SU-DHL-6 (cell line): ENCODE data around the gene FUBP1.
"Not testable (repeated sequence)": the region's sequence is repeated elsewhere in the genome, so short reads cannot be mapped to it uniquely, and the experiment has no call there.

Experiments
- H2AFZ ChIP-seq: fragments of 200-600 bp; sonication (generic); 2 replicates; pipeline ENCODE4 v1.6.1; 2014; ENCODE audit warnings: low read depth, mild to moderate bottlenecking, moderate library complexity, mixed read lengths, antibody characterized with exemption, low read length; ENCODE audit not compliant: severe bottlenecking
- H3F3A ChIP-seq: fragments of 200-600 bp; shearing (Covaris generic); 2 replicates; pipeline ENCODE4 v1.6.0; 2016; ENCODE audit warnings: antibody characterized with exemption, mild to moderate bottlenecking; ENCODE audit not compliant: insufficient read depth
- H3K27ac ChIP-seq: fragments of 200-600 bp; sonication (generic); 2 replicates; pipeline ENCODE4 v1.5.1; 2016; ENCODE audit warnings: low read depth, mild to moderate bottlenecking, low read length, moderate library complexity, mixed read lengths
- H3K27me3 ChIP-seq: fragments of 200-600 bp; sonication (generic), shearing (Covaris generic); 2 replicates; pipeline ENCODE4 v1.6.0; 2014; ENCODE audit warnings: mild to moderate bottlenecking, low read length
- H3K36me3 ChIP-seq: fragments of 200-600 bp; sonication (generic); 2 replicates; pipeline ENCODE4 v1.6.1; 2014; ENCODE audit warnings: mild to moderate bottlenecking, low read length, mixed read lengths
- H3K4me2 ChIP-seq: fragments of 300-600, 200-600 bp; shearing (Covaris generic), sonication (generic); 2 replicates; pipeline ENCODE4 v1.6.0; 2014; ENCODE audit warnings: low read length, low read depth, mild to moderate bottlenecking; ENCODE audit not compliant: poor library complexity, severe bottlenecking
- H3K4me3 ChIP-seq: fragments of 200-600 bp; sonication (generic); 2 replicates; pipeline ENCODE4 v1.5.1; 2014; ENCODE audit warnings: antibody characterized with exemption, low read length, mild to moderate bottlenecking, mixed read lengths; ENCODE audit not compliant: insufficient read depth, poor library complexity, severe bottlenecking
- H3K79me2 ChIP-seq: fragments of 200-600 bp; sonication (generic); 2 replicates; pipeline ENCODE4 v1.6.1; 2014; ENCODE audit warnings: mild to moderate bottlenecking, low read length, moderate library complexity; ENCODE audit not compliant: insufficient read depth
- H3K9ac ChIP-seq: fragments of 200-600 bp; sonication (generic); 2 replicates; pipeline ENCODE4 v1.7.0; 2014; ENCODE audit warnings: mild to moderate bottlenecking, low read length
- H3K9me2 ChIP-seq: fragments of 200-600 bp; sonication (generic); replicated peaks from 2 replicates; pipeline ENCODE4 v1.6.1; 2014; ENCODE audit warnings: low read length; ENCODE audit not compliant: insufficient read depth
- H3K9me3 ChIP-seq: fragments of 200-600 bp; sonication (generic); 2 replicates; pipeline ENCODE4 v1.6.1; 2014; ENCODE audit warnings: low read length, mixed read lengths; ENCODE audit not compliant: insufficient read depth
- H4K20me1 ChIP-seq: fragments of 200-600 bp; sonication (generic); 2 replicates; pipeline ENCODE4 v1.6.1; 2014; ENCODE audit warnings: low read depth, mild to moderate bottlenecking, antibody characterized with exemption, low read length, moderate library complexity, mixed read lengths
- EZH2phosphoT487 ChIP-seq: fragments of 200-600 bp; sonication (generic), shearing (Covaris generic); conservative IDR thresholded peaks from 2 replicates; pipeline ENCODE4 v1.6.1; 2018; ENCODE audit warnings: mild to moderate bottlenecking, antibody characterized with exemption, low read length, moderate library complexity, mixed read lengths
- TF ChIP-seq, protein P1 (sequence below): fragments of 200-600 bp; sonication (generic); IDR thresholded peaks from one replicate; pipeline ENCODE4 v1.5.1; 2017; ENCODE audit warnings: antibody characterized with exemption, mild to moderate bottlenecking, low read length, moderate library complexity; ENCODE audit not compliant: insufficient read depth, poor library complexity, severe bottlenecking

The FUBP1 gene, protein sequence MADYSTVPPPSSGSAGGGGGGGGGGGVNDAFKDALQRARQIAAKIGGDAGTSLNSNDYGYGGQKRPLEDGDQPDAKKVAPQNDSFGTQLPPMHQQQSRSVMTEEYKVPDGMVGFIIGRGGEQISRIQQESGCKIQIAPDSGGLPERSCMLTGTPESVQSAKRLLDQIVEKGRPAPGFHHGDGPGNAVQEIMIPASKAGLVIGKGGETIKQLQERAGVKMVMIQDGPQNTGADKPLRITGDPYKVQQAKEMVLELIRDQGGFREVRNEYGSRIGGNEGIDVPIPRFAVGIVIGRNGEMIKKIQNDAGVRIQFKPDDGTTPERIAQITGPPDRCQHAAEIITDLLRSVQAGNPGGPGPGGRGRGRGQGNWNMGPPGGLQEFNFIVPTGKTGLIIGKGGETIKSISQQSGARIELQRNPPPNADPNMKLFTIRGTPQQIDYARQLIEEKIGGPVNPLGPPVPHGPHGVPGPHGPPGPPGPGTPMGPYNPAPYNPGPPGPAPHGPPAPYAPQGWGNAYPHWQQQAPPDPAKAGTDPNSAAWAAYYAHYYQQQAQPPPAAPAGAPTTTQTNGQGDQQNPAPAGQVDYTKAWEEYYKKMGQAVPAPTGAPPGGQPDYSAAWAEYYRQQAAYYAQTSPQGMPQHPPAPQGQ

DNA sequence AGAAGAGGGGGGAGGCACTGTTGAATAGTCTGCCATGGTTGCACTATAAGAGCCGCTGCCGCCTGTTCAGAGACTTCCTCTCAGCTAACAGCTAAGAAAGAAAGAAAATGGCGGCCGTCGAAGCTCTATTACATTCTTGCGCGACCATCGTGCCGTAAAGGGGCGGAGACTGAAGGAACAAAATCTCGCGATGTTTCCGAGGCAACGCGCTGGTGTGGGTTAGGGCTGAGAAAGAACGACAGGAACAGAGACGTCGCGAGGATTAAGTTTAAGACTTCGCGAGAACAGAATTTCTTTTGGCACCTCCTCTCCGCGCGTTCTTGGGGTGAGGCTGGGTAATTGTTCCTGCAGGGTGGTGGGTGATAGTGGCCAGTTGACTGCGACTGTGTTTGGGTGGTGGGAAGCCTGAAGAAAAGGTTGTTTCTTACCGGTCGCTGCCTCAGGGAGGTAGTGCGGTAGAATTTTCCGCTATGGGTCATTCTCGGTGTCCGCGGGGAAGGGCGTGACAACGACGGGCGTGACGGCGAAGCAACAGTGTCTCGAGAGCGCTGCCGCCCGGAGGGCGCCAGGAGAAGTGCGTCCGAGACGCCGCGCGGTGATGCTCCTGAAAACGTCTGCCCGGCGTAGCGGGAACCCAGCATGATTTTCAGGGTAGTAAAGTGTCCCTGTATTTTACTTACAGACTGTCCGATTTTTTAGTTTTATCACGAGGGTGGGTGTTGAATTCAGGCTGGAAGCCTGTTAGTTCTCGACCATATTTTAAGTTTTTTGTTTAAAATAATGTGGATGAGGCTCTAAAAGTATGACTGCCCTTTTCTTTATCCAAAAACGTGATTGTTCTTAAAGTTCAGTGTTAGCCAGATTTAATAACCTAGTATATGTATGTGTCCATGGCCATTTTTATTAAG, at the start of gene FUBP1:
TSS of gene FUBP1 (minus strand) at position 104 of the 908 bp plus-strand sequence. CDS start at position 36, 68 bp downstream.
- H3K36me3 ChIP-seq, result peaks cover 42% of the 10 kb centered on the region
- H3K9me3 ChIP-seq, result no peaks in the 10 kb centered on the region
- peak within 1 kb of the TSS; percentile 93 for H3K27ac ChIP-seq
- peak within 1 kb of the TSS; percentile 87 for H3K4me3 ChIP-seq
- no peaks in the 10 kb centered on the region for H3K27me3 ChIP-seq
- peaks cover 3% of the 10 kb centered on the region; the same call in 1 of the 2 replicates for H3F3A ChIP-seq
- H4K20me1 ChIP-seq, result peaks cover 40% of the 10 kb centered on the region
- H2AFZ ChIP-seq, result peak within 1 kb of the TSS; percentile 8
- peaks cover 86% of the 10 kb centered on the region for H3K79me2 ChIP-seq
- TF ChIP-seq EZH2phosphoT487, result no peak
- TF ChIP-seq, protein P1, sequence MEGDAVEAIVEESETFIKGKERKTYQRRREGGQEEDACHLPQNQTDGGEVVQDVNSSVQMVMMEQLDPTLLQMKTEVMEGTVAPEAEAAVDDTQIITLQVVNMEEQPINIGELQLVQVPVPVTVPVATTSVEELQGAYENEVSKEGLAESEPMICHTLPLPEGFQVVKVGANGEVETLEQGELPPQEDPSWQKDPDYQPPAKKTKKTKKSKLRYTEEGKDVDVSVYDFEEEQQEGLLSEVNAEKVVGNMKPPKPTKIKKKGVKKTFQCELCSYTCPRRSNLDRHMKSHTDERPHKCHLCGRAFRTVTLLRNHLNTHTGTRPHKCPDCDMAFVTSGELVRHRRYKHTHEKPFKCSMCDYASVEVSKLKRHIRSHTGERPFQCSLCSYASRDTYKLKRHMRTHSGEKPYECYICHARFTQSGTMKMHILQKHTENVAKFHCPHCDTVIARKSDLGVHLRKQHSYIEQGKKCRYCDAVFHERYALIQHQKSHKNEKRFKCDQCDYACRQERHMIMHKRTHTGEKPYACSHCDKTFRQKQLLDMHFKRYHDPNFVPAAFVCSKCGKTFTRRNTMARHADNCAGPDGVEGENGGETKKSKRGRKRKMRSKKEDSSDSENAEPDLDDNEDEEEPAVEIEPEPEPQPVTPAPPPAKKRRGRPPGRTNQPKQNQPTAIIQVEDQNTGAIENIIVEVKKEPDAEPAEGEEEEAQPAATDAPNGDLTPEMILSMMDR, result peak; percentile 46
- H3K9me2 ChIP-seq, result no peaks in the 10 kb centered on the region
- H3K9ac ChIP-seq, result peak within 1 kb of the TSS; percentile 95
- H3K4me2 ChIP-seq, result peak within 1 kb of the TSS; percentile 97

DNA sequence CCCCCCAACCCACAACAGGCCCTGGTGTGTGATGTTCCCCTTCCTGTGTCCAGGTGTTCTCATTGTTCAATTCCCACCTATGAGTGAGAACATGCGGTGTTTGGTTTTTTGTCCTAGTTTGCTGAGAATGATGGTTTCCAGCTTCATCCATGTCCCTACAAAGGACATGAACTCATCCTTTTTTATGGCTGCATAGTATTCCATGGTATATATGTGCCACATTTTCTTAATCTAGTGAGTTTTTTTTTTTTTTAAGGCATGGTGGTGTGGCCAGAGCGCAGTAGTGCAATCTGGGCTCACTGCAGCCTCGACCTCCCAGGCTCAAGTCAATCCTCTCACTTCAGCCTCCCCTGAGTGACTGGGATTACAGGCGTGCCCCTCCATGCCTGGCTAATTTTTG, 42.3 kb upstream of the FUBP1 start:
- H3K9me2 ChIP-seq, H3K4me2 ChIP-seq: not testable (repeated sequence)

DNA sequence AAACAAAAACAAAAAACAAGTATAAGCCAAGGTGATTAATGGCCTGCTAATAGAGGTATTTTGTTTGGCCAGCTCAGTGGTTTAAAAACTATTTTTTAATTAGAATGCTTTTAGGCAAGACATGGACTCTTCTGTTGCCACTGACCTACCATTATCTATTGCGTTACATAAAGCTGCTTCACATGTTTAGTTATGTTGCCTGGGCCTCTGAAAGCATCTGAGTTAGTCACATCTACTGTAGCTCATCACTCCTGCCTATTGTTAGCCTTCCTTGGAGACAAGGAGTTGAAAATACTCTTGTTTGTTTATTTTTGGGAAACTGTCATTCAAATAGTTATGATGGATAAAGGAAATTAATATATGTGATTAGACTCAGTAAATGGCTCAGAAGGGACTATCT, 40.2 kb upstream of the FUBP1 start:
- H3K4me2 ChIP-seq, result no peak overlapping the region
- H4K20me1 ChIP-seq, result no peaks in the 10 kb centered on the region
- H3K9me2 ChIP-seq, result no peaks in the 10 kb centered on the region
- H3K36me3 ChIP-seq, result peaks cover 3% of the 10 kb centered on the region; the same call in 1 of the 2 replicates
- H2AFZ ChIP-seq, result no peak overlapping the region
- H3K27ac ChIP-seq, result no peak overlapping the region
- no peaks in the 10 kb centered on the region for H3K79me2 ChIP-seq
- no peaks in the 10 kb centered on the region for H3F3A ChIP-seq
- TF ChIP-seq, protein P1, result no peak
- no peak for TF ChIP-seq EZH2phosphoT487
- H3K9me3 ChIP-seq, result no peaks in the 10 kb centered on the region
- H3K9ac ChIP-seq, result no peak overlapping the region
- no peaks in the 10 kb centered on the region for H3K27me3 ChIP-seq
- H3K4me3 ChIP-seq, result no peak overlapping the region

More for the DNA sequence above, 42.3 kb upstream of the FUBP1 start:
- not testable (repeated sequence) for H2AFZ ChIP-seq, H3K27ac ChIP-seq, H3K79me2 ChIP-seq, H3K4me3 ChIP-seq, H3K27me3 ChIP-seq, H4K20me1 ChIP-seq, H3K9me3 ChIP-seq, H3K9ac ChIP-seq, H3K36me3 ChIP-seq, H3F3A ChIP-seq
